CD4-positive, alpha-beta T cell treated with Interleukin-4 for 1 hour (primary cell): ENCODE measurements around the gene MYO9B.
A peak's percentile ranks its signal among the peaks of the same experiment; 100 is the strongest.

Source experiments
- DNase-seq, 2 donors: peaks; one replicate each; pipeline ENCODE4 v3.0.0-alpha.2; 2020 to 2022

Gene MYO9B

GRCh38 chr19:17245535-17245984 is 170.0 kb downstream of the MYO9B start, which contains the start of gene NR2F6:
Gene NR2F6 (minus strand): TSS chr19:17245919. CDS start chr19:17245220, 699 bp downstream.
- no peak for DNase-seq

- no peak for DNase-seq
Observed at GRCh38 chr19:17246681-17247425, 171.3 kb downstream of the MYO9B start.

- DNase-seq, result no peak
Observed at GRCh38 chr19:17248011-17248776, 172.6 kb downstream of the MYO9B start.

- no peak for DNase-seq
Observed at GRCh38 chr19:17249887-17250548, 174.4 kb downstream of the MYO9B start.

GRCh38 chr19:17254636-17255035 is 179.1 kb downstream of the MYO9B start:
- DNase-seq, result no peak

- no peak for DNase-seq
Observed at GRCh38 chr19:17255150-17255621, 179.6 kb downstream of the MYO9B start.

GRCh38 chr19:17256130-17256529 is 180.6 kb downstream of the MYO9B start:
- DNase-seq, result no peak

GRCh38 chr19:17259118-17259780 is 183.7 kb downstream of the MYO9B start:
- DNase-seq, result no peak

GRCh38 chr19:17259934-17260333 is 184.4 kb downstream of the MYO9B start:
- no peak for DNase-seq

- DNase-seq, result peak; percentile 89 to 90
Observed at GRCh38 chr19:17260842-17261325, 185.3 kb downstream of the MYO9B start.

- DNase-seq, result no peak
Observed at GRCh38 chr19:17262557-17262956, 187.0 kb downstream of the MYO9B start.
